GM12878 (cell line): ENCODE results near the gene KCNH4. TPM values are rescaled to one million over a fixed set of nuclear protein-coding genes. Genes with fewer than 3 reads are reported as not detected.
A peak's percentile ranks its signal among the peaks of the same experiment; 100 is the strongest.

ENCODE experiments used
- ATAC-seq: fragments of 200-7000 bp; cut with Tn5 transposase; 3 replicates; pipeline ENCODE4 v1.9.1; 2020; ENCODE audit warnings: mild to moderate bottlenecking, moderate library complexity
- BruUV-seq: library from RNA; stranded (reverse); fragments of 400-500 nt; replicated peaks from 2 replicates; lab custom pipeline; 2021; lab: Mats Ljungman, UMichigan
- CTCF ChIA-PET: fragments of 300-600 bp; sonication (Branson Sonifier 250); formaldehyde crosslinking; extraction: SDS; loops from one replicate; lab custom pipeline; 2021; ENCODE audit warnings: inconsistent platforms; lab: Yijun Ruan, JAX
- POLR2A ChIA-PET: fragments of 350-600 bp; formaldehyde crosslinking; extraction: SDS; loops from one replicate; lab custom pipeline; 2021; ENCODE audit warnings: inconsistent platforms; lab: Charles Lee
- RAD21 ChIA-PET: fragments of 300-600 bp; sonication (Branson Sonifier 250); formaldehyde crosslinking; loops from one replicate; lab custom pipeline; 2023; ENCODE audit warnings: antibody characterized with exemption; ENCODE audit not compliant: unreplicated experiment; lab: Charles Lee
- SMC1A ChIA-PET: fragments of 300-600 bp; sonication (Branson Sonifier 250); formaldehyde crosslinking; loops from one replicate; lab custom pipeline; 2023; ENCODE audit not compliant: unreplicated experiment, uncharacterized antibody; lab: Charles Lee
- DNase-seq: peaks from one replicate; pipeline ENCODE4 v3.0.0-alpha.2; 2011; ENCODE audit warnings: low read depth, low spot score
- FAIRE-seq: peaks from 3 replicates; lab custom pipeline; 2011; peaks lifted over from hg19 to GRCh38; lab: Jason Lieb, UNC
- H2AFZ ChIP-seq: 2 replicates; pipeline ENCODE4 v1.6.0; 2011; ENCODE audit warnings: low read depth, low read length, control low read depth; ENCODE audit not compliant: control insufficient read depth
- H3K27ac ChIP-seq: 2 replicates; pipeline ENCODE4 v1.5.1; 2011; ENCODE audit warnings: control low read depth; ENCODE audit not compliant: control insufficient read depth, insufficient read depth
- H3K27me3 ChIP-seq, 2 experiments: replicated peaks in 1 of 2; 2 replicates each; pipeline versions ENCODE4 v1.6.0 to v1.6.1; 2011; ENCODE audit warnings: low read length in 1 of 2; ENCODE audit not compliant: control insufficient read depth in 2 of 2, insufficient read depth in 2 of 2
- H3K36me3 ChIP-seq, 2 experiments: 2 replicates each; pipeline ENCODE4 v1.5.1; 2011; ENCODE audit warnings: low read length in 1 of 2; ENCODE audit not compliant: control insufficient read depth in 2 of 2, insufficient read depth in 2 of 2
- H3K4me1 ChIP-seq: 2 replicates; pipeline ENCODE4 v1.6.1; 2011; ENCODE audit warnings: mild to moderate bottlenecking, low read length, moderate library complexity, mixed read lengths; ENCODE audit not compliant: control insufficient read depth, insufficient read depth
- H3K4me2 ChIP-seq: 2 replicates; pipeline ENCODE4 v1.6.0; 2011; ENCODE audit warnings: control low read depth; ENCODE audit not compliant: control insufficient read depth, insufficient read depth
- H3K4me3 ChIP-seq: fragments of 200-600 bp; sonication (generic); 2 replicates; pipeline ENCODE4 v1.5.1; 2016
- H3K79me2 ChIP-seq: 2 replicates; pipeline ENCODE4 v1.6.0; 2011; ENCODE audit warnings: low read length; ENCODE audit not compliant: control insufficient read depth, insufficient read depth
- H3K9ac ChIP-seq: 2 replicates; pipeline ENCODE4 v1.8.0; 2011; ENCODE audit warnings: low read length, control low read depth, mixed read lengths; ENCODE audit not compliant: control insufficient read depth, insufficient read depth
- H3K9me3 ChIP-seq: replicated peaks from 3 replicates; pipeline ENCODE4 v1.5.1; 2011; ENCODE audit warnings: mild to moderate bottlenecking, low read length; ENCODE audit not compliant: control insufficient read depth, insufficient read depth
- H4K20me1 ChIP-seq: 2 replicates; pipeline ENCODE4 v1.6.0; 2011; ENCODE audit not compliant: control insufficient read depth, insufficient read depth
- BCL3 ChIP-seq: IDR thresholded peaks from 2 replicates; pipeline ENCODE4 v1.6.1; 2011; ENCODE audit warnings: borderline replicate concordance, low read depth, mild to moderate bottlenecking, moderate library complexity, low read length; ENCODE audit not compliant: insufficient read depth, poor library complexity, severe bottlenecking
- CHD1 ChIP-seq: IDR thresholded peaks from 2 replicates; pipeline ENCODE4 v1.6.1; 2012; ENCODE audit warnings: low read depth, low read length, improper control_type of control experiment
- EED ChIP-seq: sonication (generic); IDR thresholded peaks from 2 replicates; pipeline ENCODE4 v1.6.1; 2016; ENCODE audit warnings: antibody characterized with exemption, low read depth
- FOXM1 ChIP-seq: IDR thresholded peaks from 2 replicates; pipeline ENCODE4 v1.6.1; 2012; ENCODE audit warnings: low read depth, mild to moderate bottlenecking, inconsistent platforms, low read length, moderate library complexity
- HDAC2 ChIP-seq: fragments of 200-600 bp; sonication (generic); IDR thresholded peaks from 2 replicates; pipeline ENCODE4 v1.6.1; 2017
- IKZF1 ChIP-seq: fragments of 450-650 bp; conservative IDR thresholded peaks from 2 replicates; pipeline ENCODE4 v1.6.1; 2017; ENCODE audit warnings: antibody characterized with exemption, mild to moderate bottlenecking
- MXI1 ChIP-seq: fragments of 150-350 bp; IDR thresholded peaks from 2 replicates; pipeline ENCODE4 v1.6.1; 2011; ENCODE audit warnings: low read depth, mild to moderate bottlenecking, inconsistent platforms, low read length, improper control_type of control experiment
- SIX5 ChIP-seq: IDR thresholded peaks from 2 replicates; pipeline ENCODE4 v1.6.1; 2011; ENCODE audit warnings: mild to moderate bottlenecking, low read depth, low read length, moderate library complexity; ENCODE audit not compliant: severe bottlenecking
- WGBS: methylation state at CpG from one replicate; pipeline ENCODE4 v1.1.6; 2016; ENCODE audit warnings: low lambda C conversion rate; ENCODE audit not compliant: insufficient replicate concordance, insufficient coverage; ENCODE audit errors: missing lambda C conversion rate; 5-methylcytosine and 5-hydroxymethylcytosine counted together
- in situ Hi-C: fragments of 300-500 bp; cut with MboI; formaldehyde crosslinking; loops from 9 replicates; pipeline ENCODE4 v1.14.3; 2018; ENCODE audit warnings: mixed read lengths
- intact Hi-C: fragments of 100-400 bp; cut with micrococcal nuclease; formaldehyde crosslinking; loops from one replicate; pipeline ENCODE4 v1.14.2; 2022; ENCODE audit not compliant: unreplicated experiment
- polyA plus RNA-seq, 11 experiments: library from polyadenylated mRNA; depleted of rRNA in 4 of 11; unstranded in 6 of 11; stranded (reverse) in 5 of 11; fragments of >200 nt; fragmentation: Nextera tagmentation in 4 of 11; fragmentation: Illumina TruSeq in 1 of 11; extraction: Ambion mirVana in 4 of 11; extraction: Trizol in 1 of 11; gene quantifications; 1 replicate in 1 of 11; 2 replicates in 10 of 11; pipeline versions ENCODE4 v1.2.1 to v1.2.3, GENCODE V29; 2011 to 2016; ENCODE audit warnings: inconsistent platforms in 2 of 11, missing spikeins in 2 of 11, low read depth in 1 of 11
- total RNA-seq, 4 experiments: library from RNA; depleted of rRNA in 3 of 4; stranded (reverse); fragments of >200 nt in 3 of 4; fragmentation: Illumina TruSeq in 1 of 4; extraction: Trizol in 1 of 4; gene quantifications; 2 replicates each; pipeline versions ENCODE4 v1.2.1 to v1.2.3, GENCODE V29; 2013 to 2021
- TF ChIP-seq, protein P1 (sequence below): fragments of 450-650 bp; IDR thresholded peaks from 2 replicates; pipeline ENCODE4 v1.6.1; 2017; ENCODE audit warnings: antibody characterized with exemption, mild to moderate bottlenecking, moderate library complexity

Gene KCNH4
- total and polyA plus RNA-seq, 10 of the 15 experiments (the other 5 are each of a cell fraction or from before 2014, with no cell fraction given) = 0.03 to 0.88 (median 0.10) TPM; not detected in 2

DNA sequence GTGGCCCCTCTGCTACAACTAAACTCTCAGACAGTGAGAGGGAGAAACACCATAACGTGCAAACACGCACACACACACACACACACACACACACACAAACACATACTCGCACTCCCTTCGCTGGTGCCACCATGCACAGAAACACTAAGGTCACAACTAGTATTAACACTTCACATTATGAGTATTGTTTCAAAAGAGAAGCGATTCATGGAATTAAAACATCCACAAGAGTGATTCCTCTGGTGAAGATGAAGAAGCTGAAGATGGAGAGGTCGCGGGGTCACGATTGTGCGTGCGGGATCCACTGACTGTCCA is 20.5 kb upstream of the KCNH4 start:
- intact Hi-C loops (no loop called here), in situ Hi-C loops (no loop called here)
- CTCF ChIA-PET = interaction anchor here (0.6 kb wide), 1 partner anchor 23 kb away, joined by 3 read pairs; no protein-coding TSS in a partner anchor
- Histone ChIP-seq H3K9me3 (no peaks in the 10 kb centered on the region), H2AFZ (no peak overlapping the region), H3K9ac (no peak overlapping the region), H3K79me2 (no peaks in the 10 kb centered on the region), H4K20me1 (no peaks in the 10 kb centered on the region), H3K4me3 (no peak overlapping the region), H3K4me2 (no peak overlapping the region), H3K4me1 (no peaks in the 10 kb centered on the region; the same call in 1 of the 2 replicates), H3K27ac (no peak overlapping the region), H3K36me3 (peaks cover 5 to 25% of the 10 kb centered on the region in 2 experiments; a peak in 3 of 4 replicates), H3K27me3 (no peaks in the 10 kb centered on the region)
- ATAC-seq (no peak), FAIRE-seq (no peak), DNase-seq (no peak)
- SMC1A ChIA-PET = interaction anchor here (0.6 kb wide), 1 partner anchor 14 kb away, joined by 3 read pairs; no protein-coding TSS in a partner anchor
- TF ChIP-seq IKZF1 (no peak), HDAC2 (no peak), CHD1 (no peak), MXI1 (no peak), SIX5 (no peak), EED (no peak), BCL3 (peak; percentile 71), FOXM1 (no peak)
- TF ChIP-seq, protein P1, sequence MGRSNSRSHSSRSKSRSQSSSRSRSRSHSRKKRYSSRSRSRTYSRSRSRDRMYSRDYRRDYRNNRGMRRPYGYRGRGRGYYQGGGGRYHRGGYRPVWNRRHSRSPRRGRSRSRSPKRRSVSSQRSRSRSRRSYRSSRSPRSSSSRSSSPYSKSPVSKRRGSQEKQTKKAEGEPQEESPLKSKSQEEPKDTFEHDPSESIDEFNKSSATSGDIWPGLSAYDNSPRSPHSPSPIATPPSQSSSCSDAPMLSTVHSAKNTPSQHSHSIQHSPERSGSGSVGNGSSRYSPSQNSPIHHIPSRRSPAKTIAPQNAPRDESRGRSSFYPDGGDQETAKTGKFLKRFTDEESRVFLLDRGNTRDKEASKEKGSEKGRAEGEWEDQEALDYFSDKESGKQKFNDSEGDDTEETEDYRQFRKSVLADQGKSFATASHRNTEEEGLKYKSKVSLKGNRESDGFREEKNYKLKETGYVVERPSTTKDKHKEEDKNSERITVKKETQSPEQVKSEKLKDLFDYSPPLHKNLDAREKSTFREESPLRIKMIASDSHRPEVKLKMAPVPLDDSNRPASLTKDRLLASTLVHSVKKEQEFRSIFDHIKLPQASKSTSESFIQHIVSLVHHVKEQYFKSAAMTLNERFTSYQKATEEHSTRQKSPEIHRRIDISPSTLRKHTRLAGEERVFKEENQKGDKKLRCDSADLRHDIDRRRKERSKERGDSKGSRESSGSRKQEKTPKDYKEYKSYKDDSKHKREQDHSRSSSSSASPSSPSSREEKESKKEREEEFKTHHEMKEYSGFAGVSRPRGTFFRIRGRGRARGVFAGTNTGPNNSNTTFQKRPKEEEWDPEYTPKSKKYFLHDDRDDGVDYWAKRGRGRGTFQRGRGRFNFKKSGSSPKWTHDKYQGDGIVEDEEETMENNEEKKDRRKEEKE = no peak
- BruUV-seq = TSS peak; percentile 59
- 94% methylated on average over 10 of the region's 10 CpGs for WGBS
- POLR2A ChIA-PET = no interaction called here
- RAD21 ChIA-PET = no interaction called here
